ENCODE results near the gene SHC3. TPM values are rescaled to one million over a fixed set of nuclear protein-coding genes. Genes with fewer than 3 reads are reported as not detected.

The SHC3 gene
- polyA plus RNA-seq, 1 donor from 2014 or later = 22.9 TPM

GRCh38 chr9:89116064-89116804 lies 62.4 kb downstream of the SHC3 start:
- Histone ChIP-seq H3K4me3 (ENCODE audit: low read length) (no peak overlapping the region), H3F3A (ENCODE audit: insufficient read depth, low read length, poor library complexity, severe bottlenecking) (no peaks in the 10 kb centered on the region), H3K4me2 (ENCODE audit: low read length) (no peak overlapping the region), H3K9me3 (ENCODE audit: low read length) (no peaks in the 10 kb centered on the region), H3K9me2 (ENCODE audit: insufficient read depth, low read length) (no peaks in the 10 kb centered on the region), H3K27ac (ENCODE audit: low read length) (no peak overlapping the region), H2AFZ (ENCODE audit: low read depth, low read length) (no peak overlapping the region), H3K79me2 (replicated peaks; ENCODE audit: insufficient read depth, low read length) (peaks cover 28% of the 10 kb centered on the region), H4K20me1 (ENCODE audit: insufficient read depth) (no peaks in the 10 kb centered on the region), H3K9ac (ENCODE audit: low read length) (no peak overlapping the region), H3K36me3 (ENCODE audit: insufficient read depth, low read length) (no peaks in the 10 kb centered on the region), H3K27me3 (ENCODE audit: insufficient read depth, low read depth, low read length) (no peaks in the 10 kb centered on the region)
- no peak for TF ChIP-seq EP300 (conservative IDR thresholded peaks at IDR 0.05; ENCODE audit: poor library complexity, severe bottlenecking)
- no peak for TF ChIP-seq TAF1 (IDR thresholded peaks at IDR 0.05; ENCODE audit: low read depth)
- no peak for TF ChIP-seq RAD21 (conservative IDR thresholded peaks at IDR 0.05)
- TF ChIP-seq, protein P1, sequence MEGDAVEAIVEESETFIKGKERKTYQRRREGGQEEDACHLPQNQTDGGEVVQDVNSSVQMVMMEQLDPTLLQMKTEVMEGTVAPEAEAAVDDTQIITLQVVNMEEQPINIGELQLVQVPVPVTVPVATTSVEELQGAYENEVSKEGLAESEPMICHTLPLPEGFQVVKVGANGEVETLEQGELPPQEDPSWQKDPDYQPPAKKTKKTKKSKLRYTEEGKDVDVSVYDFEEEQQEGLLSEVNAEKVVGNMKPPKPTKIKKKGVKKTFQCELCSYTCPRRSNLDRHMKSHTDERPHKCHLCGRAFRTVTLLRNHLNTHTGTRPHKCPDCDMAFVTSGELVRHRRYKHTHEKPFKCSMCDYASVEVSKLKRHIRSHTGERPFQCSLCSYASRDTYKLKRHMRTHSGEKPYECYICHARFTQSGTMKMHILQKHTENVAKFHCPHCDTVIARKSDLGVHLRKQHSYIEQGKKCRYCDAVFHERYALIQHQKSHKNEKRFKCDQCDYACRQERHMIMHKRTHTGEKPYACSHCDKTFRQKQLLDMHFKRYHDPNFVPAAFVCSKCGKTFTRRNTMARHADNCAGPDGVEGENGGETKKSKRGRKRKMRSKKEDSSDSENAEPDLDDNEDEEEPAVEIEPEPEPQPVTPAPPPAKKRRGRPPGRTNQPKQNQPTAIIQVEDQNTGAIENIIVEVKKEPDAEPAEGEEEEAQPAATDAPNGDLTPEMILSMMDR (IDR thresholded peaks at IDR 0.05; ENCODE audit: poor library complexity, severe bottlenecking) = no peak
- TF ChIP-seq MXI1 (conservative IDR thresholded peaks at IDR 0.05; ENCODE audit: poor library complexity, severe bottlenecking) = no peak
- TF ChIP-seq REST (IDR thresholded peaks at IDR 0.05; ENCODE audit: borderline replicate concordance) = no peak
- no peak for TF ChIP-seq EZH2 (IDR thresholded peaks at IDR 0.05; ENCODE audit: borderline replicate concordance, insufficient read depth, low read length, poor library complexity, severe bottlenecking)
- no peak for TF ChIP-seq POLR2AphosphoS5 (IDR thresholded peaks at IDR 0.05)
- no peak for TF ChIP-seq SMC3 (conservative IDR thresholded peaks at IDR 0.05; ENCODE audit: poor library complexity)

DNA sequence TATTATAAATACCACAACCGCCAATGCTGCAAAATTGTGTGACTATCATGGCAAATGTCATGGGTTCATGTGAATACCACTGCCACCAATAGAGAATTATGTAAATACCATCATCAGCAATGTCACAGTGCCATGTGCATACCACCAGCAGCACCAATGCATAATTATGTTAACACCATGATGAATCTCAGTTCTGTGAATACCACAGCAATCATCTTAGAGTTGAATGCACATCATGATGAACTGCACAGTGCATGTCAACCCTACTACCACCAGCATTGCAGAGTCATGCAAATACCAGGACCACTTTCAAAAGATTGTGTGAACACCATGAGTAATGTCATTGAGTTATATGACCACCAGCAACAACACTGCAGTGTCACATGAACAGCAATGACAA lies 63.2 kb downstream of the SHC3 start:
- no peak overlapping the region for H3K27ac ChIP-seq (ENCODE audit: low read length)
- no peak overlapping the region for H3K9ac ChIP-seq (ENCODE audit: low read length)
- no peaks in the 10 kb centered on the region for H3K27me3 ChIP-seq (ENCODE audit: insufficient read depth, low read depth, low read length)
- TF ChIP-seq RAD21 (conservative IDR thresholded peaks at IDR 0.05) = no peak
- no peak for TF ChIP-seq SMC3 (conservative IDR thresholded peaks at IDR 0.05; ENCODE audit: poor library complexity)
- TF ChIP-seq POLR2AphosphoS5 (IDR thresholded peaks at IDR 0.05) = no peak
- TF ChIP-seq TAF1 (IDR thresholded peaks at IDR 0.05; ENCODE audit: low read depth) = no peak
- no peak for TF ChIP-seq EP300 (conservative IDR thresholded peaks at IDR 0.05; ENCODE audit: poor library complexity, severe bottlenecking)
- no peak for TF ChIP-seq MXI1 (conservative IDR thresholded peaks at IDR 0.05; ENCODE audit: poor library complexity, severe bottlenecking)
- TF ChIP-seq REST (IDR thresholded peaks at IDR 0.05; ENCODE audit: borderline replicate concordance) = no peak
- TF ChIP-seq EZH2 (IDR thresholded peaks at IDR 0.05; ENCODE audit: borderline replicate concordance, insufficient read depth, low read length, poor library complexity, severe bottlenecking) = no peak
- TF ChIP-seq, protein P1 (IDR thresholded peaks at IDR 0.05; ENCODE audit: poor library complexity, severe bottlenecking) = no peak
- no peak overlapping the region for H2AFZ ChIP-seq (ENCODE audit: low read depth, low read length)
- no peak overlapping the region for H3K4me3 ChIP-seq (ENCODE audit: low read length)
- H4K20me1 ChIP-seq (ENCODE audit: insufficient read depth) = no peaks in the 10 kb centered on the region
- peaks cover 28% of the 10 kb centered on the region for H3K79me2 ChIP-seq (replicated peaks; ENCODE audit: insufficient read depth, low read length)
- peaks cover 7% of the 10 kb centered on the region for H3K9me3 ChIP-seq (ENCODE audit: low read length)
- no peaks in the 10 kb centered on the region for H3K9me2 ChIP-seq (ENCODE audit: insufficient read depth, low read length)
- no peak overlapping the region for H3K4me2 ChIP-seq (ENCODE audit: low read length)
- no peaks in the 10 kb centered on the region for H3F3A ChIP-seq (ENCODE audit: insufficient read depth, low read length, poor library complexity, severe bottlenecking)
- no peaks in the 10 kb centered on the region for H3K36me3 ChIP-seq (ENCODE audit: insufficient read depth, low read length)

Measured in neural cell (in vitro differentiated cells).